SHP77 treated with DMSO at 0.1 percent for 48 hours (cell line): Measurements from ENCODE around the gene KCNQ1.

Source experiments
- DNase-seq: peaks from one replicate; lab custom pipeline; 2025; lab: John Stamatoyannopoulos, UW

KCNQ1 gene

DNA sequence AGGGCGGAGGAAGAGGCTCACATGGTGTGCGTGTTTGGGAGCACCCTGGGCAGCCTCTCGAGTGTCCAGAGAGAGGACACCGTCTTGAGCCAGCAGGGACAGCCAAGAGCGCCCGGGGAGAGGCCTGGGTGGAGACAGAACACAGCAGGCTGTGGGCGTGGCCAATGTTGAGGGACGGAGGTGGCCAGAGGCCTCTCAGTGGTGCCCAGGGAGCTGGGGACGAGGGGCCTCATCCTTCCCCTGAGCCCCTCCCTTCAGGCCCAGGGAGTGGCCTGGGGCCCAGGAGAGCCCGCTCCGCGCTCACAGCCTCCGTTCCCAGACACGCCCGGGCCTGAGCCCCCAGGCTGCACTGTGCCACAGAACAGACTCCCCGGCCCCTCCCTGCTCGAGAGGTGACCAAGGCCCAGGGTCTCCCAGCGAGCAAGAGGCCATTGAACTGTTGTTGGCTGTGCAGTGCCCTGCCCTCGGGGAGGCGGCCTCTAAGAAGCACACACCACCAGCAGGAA lies 392.3 kb downstream of the KCNQ1 start:
- no peak for DNase-seq

GRCh38 chr11:2837651-2838050 lies 392.8 kb downstream of the KCNQ1 start:
- DNase-seq, result no peak

- DNase-seq, result no peak
Measured at GRCh38 chr11:2838091-2838490, 393.3 kb downstream of the KCNQ1 start.

DNA sequence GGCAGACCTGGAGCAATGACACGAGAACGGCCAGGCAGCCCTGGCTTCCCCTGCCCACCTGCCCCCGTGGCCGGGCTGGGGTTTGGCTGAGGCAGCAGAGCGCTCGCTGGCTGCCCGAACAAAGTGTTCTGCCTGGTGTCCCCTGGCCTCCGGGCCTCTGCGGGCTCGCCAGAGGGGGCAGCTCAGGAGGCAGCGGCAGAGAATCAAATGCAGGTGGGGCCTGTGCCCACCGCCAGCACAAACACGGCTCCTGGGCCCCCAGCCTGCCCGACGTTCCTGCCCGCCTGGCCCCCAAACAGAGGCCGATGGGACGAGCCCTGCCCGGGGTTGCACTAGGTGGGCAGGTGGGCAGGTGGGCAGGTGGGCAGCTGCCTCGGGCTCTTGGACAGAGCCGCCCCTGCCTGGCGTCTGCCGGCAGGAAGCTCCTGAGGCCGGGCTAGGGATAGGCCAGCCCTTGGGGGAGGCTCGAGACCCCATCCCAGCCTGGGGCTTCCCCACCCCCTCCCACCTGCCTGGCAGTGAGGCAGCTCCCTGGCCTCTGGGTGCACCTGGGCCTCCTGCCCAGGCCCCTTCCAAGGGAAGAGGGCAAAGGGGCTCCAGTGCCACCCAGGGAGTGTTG lies 394.0 kb downstream of the KCNQ1 start:
- no peak for DNase-seq

GRCh38 chr11:2839395-2839943 lies 394.7 kb downstream of the KCNQ1 start:
- no peak for DNase-seq

DNA sequence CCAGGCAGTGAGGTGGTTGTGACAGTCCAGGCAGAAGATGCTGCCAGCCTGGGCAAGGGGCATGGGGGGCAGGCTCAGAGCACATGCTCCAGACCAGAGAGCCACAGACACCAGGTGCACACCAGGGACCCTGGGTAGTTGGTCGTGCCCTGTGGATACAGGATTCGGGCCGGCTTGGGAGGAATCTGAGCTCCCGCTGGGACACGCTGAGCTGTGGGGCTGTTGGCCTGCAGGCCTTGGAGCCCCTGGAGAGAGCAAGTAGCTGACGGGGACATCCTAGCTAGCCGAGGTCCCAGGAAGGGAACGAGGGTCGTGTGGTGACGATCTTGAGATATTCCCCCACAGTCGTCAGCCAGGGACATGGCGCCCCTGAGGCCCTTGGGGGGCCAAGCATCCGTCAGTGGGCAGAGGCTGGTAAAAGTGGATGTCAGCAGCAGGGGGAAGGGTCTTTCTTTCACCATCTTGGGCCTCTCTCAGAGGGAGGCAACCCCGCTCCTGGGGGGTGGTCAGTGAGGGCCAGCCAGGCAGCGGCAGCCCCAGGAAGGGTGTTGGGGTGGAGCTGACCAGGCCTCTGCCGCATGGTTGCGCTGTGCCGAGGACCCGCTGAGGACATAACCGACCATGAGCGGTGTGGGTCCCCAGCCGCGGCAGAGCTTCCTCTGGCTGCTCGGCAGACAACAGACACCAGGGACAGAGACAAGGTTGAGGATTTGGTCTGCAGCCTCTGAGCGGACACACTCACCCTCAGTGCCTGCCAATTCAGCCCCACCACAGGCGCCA lies 396.8 kb downstream of the KCNQ1 start:
- DNase-seq, result no peak

- no peak for DNase-seq
Measured at GRCh38 chr11:2842876-2843275, 398.1 kb downstream of the KCNQ1 start.

DNA sequence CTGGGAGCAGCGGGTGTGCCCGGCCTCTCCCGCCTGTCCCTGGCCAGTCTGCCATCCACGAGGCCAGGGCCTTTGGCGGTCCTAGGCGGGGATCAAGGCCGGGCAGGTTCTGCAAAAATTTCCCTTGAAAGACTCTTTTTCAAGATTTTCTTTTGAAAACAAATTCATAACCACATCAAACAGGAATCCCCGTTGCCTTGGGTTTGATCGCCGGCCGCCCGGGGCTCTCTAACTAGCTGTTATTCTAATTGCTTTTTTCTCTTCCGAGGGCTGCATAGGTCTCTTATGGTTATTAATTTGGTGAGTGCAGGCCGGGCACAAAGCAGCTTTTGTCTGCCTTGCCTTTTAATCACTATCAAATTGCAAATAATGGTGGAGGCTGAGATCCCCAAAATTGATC lies 398.7 kb downstream of the KCNQ1 start:
- DNase-seq, result no peak

- DNase-seq, result no peak
Measured at GRCh38 chr11:2844116-2844842, 399.5 kb downstream of the KCNQ1 start.

GRCh38 chr11:2844996-2845395 lies 400.2 kb downstream of the KCNQ1 start:
- DNase-seq, result no peak

DNA sequence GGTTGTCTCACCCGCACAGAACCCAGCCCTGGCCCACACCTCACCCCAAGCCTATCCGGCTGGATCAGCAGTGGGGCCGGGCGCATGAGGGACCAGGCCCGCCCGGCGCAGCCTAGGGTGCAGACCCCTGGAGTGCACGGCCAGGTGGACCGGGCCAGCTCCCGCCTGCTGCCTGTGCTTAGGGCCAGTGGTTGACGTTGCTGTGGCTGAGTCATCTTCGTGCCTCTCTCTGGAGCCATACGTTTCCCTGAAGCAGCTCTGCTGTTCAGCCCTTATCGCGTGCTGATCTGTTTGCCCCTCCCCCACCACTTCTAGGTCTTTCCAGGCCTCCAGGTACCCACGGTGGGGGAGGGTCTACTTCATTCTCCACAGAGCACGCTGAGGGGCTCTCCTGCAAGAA lies 401.2 kb downstream of the KCNQ1 start:
- no peak for DNase-seq

GRCh38 chr11:2846470-2846869 lies 401.7 kb downstream of the KCNQ1 start:
- no peak for DNase-seq

- DNase-seq, result no peak
Measured at GRCh38 chr11:2847561-2847960, 402.8 kb downstream of the KCNQ1 start.

GRCh38 chr11:2848497-2848896 lies 403.7 kb downstream of the KCNQ1 start:
- no peak for DNase-seq

DNA sequence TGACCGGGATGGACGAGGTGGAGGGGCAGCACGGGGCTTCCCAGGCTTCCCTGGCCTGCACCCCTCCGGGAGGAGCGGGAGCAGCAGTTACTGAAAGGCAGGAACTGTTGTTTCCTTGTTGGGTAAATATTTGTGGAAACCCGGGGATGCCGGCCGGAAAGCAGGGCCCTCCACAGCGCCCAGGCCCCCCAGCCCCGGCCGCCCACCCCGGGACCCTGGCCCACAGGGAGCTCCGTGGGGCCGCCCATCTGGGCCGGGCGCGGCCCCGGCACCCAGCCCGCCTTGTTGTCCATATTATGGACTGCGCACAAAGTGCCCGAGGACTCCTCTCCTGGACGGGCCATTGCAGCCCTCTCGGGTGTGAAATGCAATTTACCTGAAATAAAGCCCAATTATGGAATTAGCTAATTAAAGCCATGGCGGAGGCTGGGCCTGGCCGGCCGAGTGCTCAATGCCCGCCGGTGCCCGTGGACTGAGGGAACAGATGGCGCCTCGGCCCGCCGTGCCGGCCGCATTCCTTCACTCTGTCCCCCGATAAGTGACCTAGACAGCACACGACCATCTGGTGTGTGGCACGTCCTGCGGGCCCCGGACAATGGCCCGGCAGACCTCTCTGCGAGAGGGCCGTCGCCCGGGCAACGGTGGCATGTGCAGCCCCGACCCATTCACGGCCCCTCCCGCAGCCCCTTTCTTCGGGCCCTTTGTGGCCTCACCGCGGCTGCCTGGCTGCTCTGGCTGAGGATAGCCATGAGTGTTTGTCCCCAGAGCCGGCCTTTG lies 405.4 kb downstream of the KCNQ1 start:
- no peak for DNase-seq

DNA sequence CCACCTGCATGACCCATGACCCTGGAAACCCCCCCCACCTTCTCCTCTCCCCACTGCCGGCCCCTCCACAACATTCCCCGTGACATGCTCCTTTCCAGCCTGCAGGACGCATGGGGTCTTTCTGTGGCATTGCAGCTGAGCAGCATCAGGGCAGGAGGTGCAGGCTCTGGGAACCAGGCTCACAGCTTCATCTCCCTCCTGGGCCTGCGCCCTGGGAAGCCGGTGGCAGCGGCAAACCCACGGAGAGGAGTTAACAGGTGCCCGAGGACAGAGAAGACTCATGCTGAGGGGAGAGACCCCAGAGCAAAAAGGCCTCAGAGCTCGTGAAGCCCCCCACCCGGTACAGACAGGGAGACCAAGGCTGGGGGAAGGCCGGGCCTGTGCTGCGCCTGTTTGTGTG lies 408.6 kb downstream of the KCNQ1 start:
- DNase-seq, result no peak

GRCh38 chr11:2853997-2854560 lies 409.3 kb downstream of the KCNQ1 start:
- no peak for DNase-seq

DNA sequence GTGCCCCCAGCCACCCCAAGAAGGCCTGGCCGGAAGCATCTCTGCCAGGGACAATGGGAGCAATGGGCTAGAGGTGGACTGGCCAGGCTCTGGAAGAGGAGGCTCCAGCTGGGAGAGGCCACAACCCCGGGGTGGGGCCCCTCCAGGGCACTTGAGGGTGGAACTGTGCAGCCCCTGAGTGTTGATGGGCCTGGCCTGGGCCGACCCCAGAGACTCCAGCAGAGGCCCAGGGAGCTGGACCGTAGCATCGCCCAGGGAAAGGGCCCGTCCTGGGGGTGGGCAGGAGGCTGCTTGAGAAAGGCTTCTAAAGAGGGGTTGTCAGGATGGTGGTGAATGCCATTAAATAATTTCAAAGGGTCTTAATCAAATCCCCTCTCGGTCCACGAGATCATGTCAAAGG lies 410.4 kb downstream of the KCNQ1 start:
- DNase-seq, result no peak

DNA sequence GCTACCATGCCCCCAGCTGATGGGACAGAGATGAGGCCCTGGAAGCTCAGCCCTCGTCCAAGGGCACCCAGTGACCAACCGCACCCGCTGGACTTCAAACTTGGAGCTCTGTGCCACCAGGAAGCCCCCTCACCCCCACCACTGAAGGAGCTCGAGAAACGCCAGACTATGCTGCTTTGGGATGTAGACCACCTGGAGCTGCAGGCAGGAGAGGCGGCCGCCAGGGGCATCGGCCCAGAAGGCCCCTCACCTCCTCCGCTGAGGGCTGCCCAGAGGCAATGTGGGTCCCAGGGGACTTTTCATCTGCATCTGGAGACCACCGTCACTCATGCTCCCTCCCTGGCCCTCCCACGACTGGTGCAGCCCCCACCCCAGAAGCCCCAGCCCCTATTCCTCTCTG lies 412.5 kb downstream of the KCNQ1 start:
- no peak for DNase-seq

- DNase-seq, result no peak
Measured at GRCh38 chr11:2857918-2858317, 413.1 kb downstream of the KCNQ1 start.

DNA sequence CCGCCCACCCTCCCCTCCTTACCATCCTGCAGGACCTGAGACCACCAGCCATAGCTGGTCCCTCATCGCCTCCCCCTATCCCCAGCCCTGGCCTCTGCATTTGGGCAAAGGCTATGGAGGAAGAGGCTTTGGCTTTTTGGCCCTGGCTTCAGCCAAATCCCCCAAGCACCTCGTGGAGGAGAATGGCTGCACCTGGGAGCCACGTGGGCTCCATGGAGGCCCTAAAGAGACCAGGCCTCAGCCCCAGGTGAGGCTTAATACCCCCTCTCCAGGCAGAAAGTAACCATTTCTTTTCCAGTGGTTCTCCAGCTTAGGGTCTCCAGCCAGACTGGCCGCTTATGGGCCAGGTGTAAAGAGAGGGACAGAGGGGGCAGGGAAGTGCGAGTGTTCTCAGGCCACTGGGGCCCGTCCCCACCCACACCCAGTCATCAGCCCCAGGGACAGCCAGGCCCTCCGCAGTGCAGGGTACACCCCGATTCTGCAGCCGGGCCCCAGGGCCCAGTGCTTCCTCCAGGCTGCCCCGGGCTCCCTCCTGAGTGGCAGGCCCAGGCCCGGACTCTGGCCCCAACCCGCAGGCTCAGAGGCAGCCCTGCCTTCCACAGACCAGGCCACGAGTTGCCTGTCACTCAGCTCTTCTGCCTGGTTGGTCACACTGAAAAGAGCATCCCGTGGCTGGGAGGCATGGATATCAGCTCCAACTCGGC lies 414.3 kb downstream of the KCNQ1 start:
- DNase-seq, result no peak
